Kidney epithelial cell (primary cell): Measurements from ENCODE around the gene ABCC1. TPM values are rescaled to one million over a fixed set of nuclear protein-coding genes. Genes with fewer than 3 reads are reported as not detected.
"Not testable (repeated sequence)": the region's sequence is repeated elsewhere in the genome, so short reads cannot be mapped to it uniquely, and the experiment has no call there.

Experiments
- DNase-seq: peaks from one replicate; pipeline ENCODE4 v3.0.0-alpha.2; 2010; ENCODE audit warnings: low read depth
- H3K27me3 ChIP-seq: 2 replicates; pipeline ENCODE4 v1.6.0; 2011; ENCODE audit warnings: low read length; ENCODE audit not compliant: control insufficient read depth, insufficient read depth
- H3K36me3 ChIP-seq: 2 replicates; pipeline ENCODE4 v1.5.1; 2011; ENCODE audit warnings: low read length; ENCODE audit not compliant: control insufficient read depth, insufficient read depth
- H3K4me3 ChIP-seq: 2 replicates; pipeline ENCODE4 v1.5.1; 2011; ENCODE audit warnings: low read depth, mild to moderate bottlenecking, control low read depth, low read length
- CTCF ChIP-seq: IDR thresholded peaks from 2 replicates; pipeline ENCODE4 v1.5.1; 2011; ENCODE audit warnings: mild to moderate bottlenecking, moderate library complexity, low read length, control low read depth, inconsistent platforms; ENCODE audit not compliant: insufficient read depth, poor library complexity, severe bottlenecking
- total RNA-seq: library from RNA; depleted of rRNA; stranded (reverse); fragments of >200 nt; gene quantifications from 2 replicates; pipeline ENCODE4 v1.2.3, GENCODE V29; 2015

Gene ABCC1
- total RNA-seq, 1 donor from 2014 or later, result 24.9 TPM

GRCh38 chr16:16176328-16176727 is 226.9 kb downstream of the ABCC1 start:
- Histone ChIP-seq H3K27me3 (no peaks in the 10 kb centered on the region), H3K4me3 (no peak overlapping the region), H3K36me3 (no peaks in the 10 kb centered on the region)
- no peak for TF ChIP-seq CTCF
- no peak for DNase-seq

- Histone ChIP-seq H3K27me3 (no peaks in the 10 kb centered on the region), H3K4me3 (no peak overlapping the region), H3K36me3 (no peaks in the 10 kb centered on the region)
- no peak for TF ChIP-seq CTCF
- DNase-seq, result no peak
These were observed 229.2 kb downstream of the ABCC1 start for GRCh38 chr16:16178455-16179162.

GRCh38 chr16:16181748-16182147 is 232.3 kb downstream of the ABCC1 start:
- not testable (repeated sequence) for H3K27me3 ChIP-seq, H3K36me3 ChIP-seq, H3K4me3 ChIP-seq
- DNase-seq, result peak; percentile 10

- no peaks in the 10 kb centered on the region for H3K36me3 ChIP-seq
- H3K27me3 ChIP-seq, result no peaks in the 10 kb centered on the region
- no peak for DNase-seq
- no peak for TF ChIP-seq CTCF
- no peak overlapping the region for H3K4me3 ChIP-seq
These were observed 233.5 kb downstream of the ABCC1 start for GRCh38 chr16:16182918-16183317.

GRCh38 chr16:16183562-16183961 is 234.1 kb downstream of the ABCC1 start:
- TF ChIP-seq CTCF, result peak; percentile 17
- no peak for DNase-seq
- no peak overlapping the region for H3K4me3 ChIP-seq

GRCh38 chr16:16184594-16184993 is 235.2 kb downstream of the ABCC1 start:
- H3K27me3 ChIP-seq, result no peaks in the 10 kb centered on the region
- no peak for TF ChIP-seq CTCF
- DNase-seq, result no peak
- no peaks in the 10 kb centered on the region for H3K36me3 ChIP-seq
- H3K4me3 ChIP-seq, result no peak overlapping the region

More at GRCh38 chr16:16183562-16183961, 234.1 kb downstream of the ABCC1 start:
- no peaks in the 10 kb centered on the region for H3K36me3 ChIP-seq
- no peaks in the 10 kb centered on the region for H3K27me3 ChIP-seq
